OCI-LY3 (cell line): ENCODE data around the gene LCNL1.

Source experiments
- EZH2phosphoT487 ChIP-seq: fragments of 200-600 bp; shearing (Covaris generic); IDR thresholded peaks from 2 replicates; pipeline ENCODE4 v1.6.1; 2018; ENCODE audit warnings: antibody characterized with exemption, mixed run types, low read depth
- TF ChIP-seq, protein P1 (sequence below): fragments of 200-600, 300-600 bp; sonication (generic); IDR thresholded peaks from 2 replicates; pipeline ENCODE4 v1.5.1; 2014; ENCODE audit warnings: antibody characterized with exemption, low read length, low read depth

DNA sequence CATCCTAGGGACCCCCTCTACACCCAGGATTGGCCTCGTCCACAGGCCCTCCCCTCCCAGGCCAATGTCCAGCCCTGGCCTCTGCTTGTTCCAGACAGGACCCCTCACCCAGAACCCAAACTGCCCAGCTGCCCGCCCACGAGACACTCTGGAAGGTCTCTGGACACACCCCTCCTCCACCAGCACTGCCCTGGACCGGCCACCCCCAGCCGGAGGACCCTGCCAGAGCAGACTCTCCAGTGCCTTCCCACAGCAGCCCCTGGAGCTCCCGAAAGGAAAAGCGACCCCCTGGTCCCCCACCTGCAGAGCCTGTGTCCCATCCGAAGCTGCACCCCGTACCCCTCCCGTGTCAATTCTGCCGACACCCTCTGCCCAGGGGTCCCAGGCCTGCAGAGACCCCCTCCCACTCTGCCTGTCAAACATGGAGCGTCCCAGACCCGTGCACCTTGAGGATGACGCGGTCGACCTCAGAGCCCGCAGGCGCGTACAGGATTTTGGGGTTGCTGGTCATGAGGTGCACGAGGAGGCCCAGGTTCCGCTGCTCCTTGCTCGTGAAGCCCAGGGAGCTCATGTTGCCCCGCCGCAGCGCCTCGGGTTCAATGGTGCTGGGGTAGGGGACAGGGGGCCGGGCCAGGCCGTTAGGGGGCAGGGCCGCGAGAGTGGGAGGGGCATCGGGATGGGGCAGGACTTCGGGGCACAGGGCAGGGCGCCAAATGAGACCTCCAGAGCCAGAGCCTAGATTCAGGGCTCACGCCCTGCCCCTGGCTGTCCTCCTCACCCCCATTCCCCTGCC lies 37.3 kb downstream of the LCNL1 start:
- TF ChIP-seq, protein P1, sequence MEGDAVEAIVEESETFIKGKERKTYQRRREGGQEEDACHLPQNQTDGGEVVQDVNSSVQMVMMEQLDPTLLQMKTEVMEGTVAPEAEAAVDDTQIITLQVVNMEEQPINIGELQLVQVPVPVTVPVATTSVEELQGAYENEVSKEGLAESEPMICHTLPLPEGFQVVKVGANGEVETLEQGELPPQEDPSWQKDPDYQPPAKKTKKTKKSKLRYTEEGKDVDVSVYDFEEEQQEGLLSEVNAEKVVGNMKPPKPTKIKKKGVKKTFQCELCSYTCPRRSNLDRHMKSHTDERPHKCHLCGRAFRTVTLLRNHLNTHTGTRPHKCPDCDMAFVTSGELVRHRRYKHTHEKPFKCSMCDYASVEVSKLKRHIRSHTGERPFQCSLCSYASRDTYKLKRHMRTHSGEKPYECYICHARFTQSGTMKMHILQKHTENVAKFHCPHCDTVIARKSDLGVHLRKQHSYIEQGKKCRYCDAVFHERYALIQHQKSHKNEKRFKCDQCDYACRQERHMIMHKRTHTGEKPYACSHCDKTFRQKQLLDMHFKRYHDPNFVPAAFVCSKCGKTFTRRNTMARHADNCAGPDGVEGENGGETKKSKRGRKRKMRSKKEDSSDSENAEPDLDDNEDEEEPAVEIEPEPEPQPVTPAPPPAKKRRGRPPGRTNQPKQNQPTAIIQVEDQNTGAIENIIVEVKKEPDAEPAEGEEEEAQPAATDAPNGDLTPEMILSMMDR: no peak
- no peak for TF ChIP-seq EZH2phosphoT487
